HFF-Myc (cell line): ENCODE data around the gene ZFP3.
"Not testable (repeated sequence)": the region's sequence is repeated elsewhere in the genome, so short reads cannot be mapped to it uniquely, and the experiment has no call there.

Source experiments
- DNase-seq: peaks from one replicate; pipeline ENCODE4 v3.0.0-alpha.2; 2011; ENCODE audit warnings: low read depth; ENCODE audit errors: extremely low read depth
- H3K4me3 ChIP-seq: replicated peaks from 2 replicates; pipeline ENCODE4 v1.5.1; 2011; ENCODE audit warnings: low read depth, mild to moderate bottlenecking, control low read depth, low read length
- CTCF ChIP-seq: IDR thresholded peaks from 2 replicates; pipeline ENCODE4 v1.5.1; 2012; ENCODE audit warnings: mild to moderate bottlenecking, low read depth, low read length, control low read depth; ENCODE audit errors: missing control alignments

ZFP3 gene

GRCh38 chr17:5121186-5121841 lies 43.0 kb downstream of the ZFP3 start:
- no peak overlapping the region for H3K4me3 ChIP-seq
- DNase-seq = no peak
- no peak for TF ChIP-seq CTCF

GRCh38 chr17:5122056-5122455 lies 43.8 kb downstream of the ZFP3 start:
- H3K4me3 ChIP-seq = peak overlapping the region; percentile 40
- DNase-seq = not testable (repeated sequence)

GRCh38 chr17:5122586-5123342 lies 44.5 kb downstream of the ZFP3 start:
- H3K4me3 ChIP-seq = peak overlapping the region; percentile 40
- TF ChIP-seq CTCF = no peak
- DNase-seq = no peak

- TF ChIP-seq CTCF = no peak
- H3K4me3 ChIP-seq = no peak overlapping the region
- DNase-seq = no peak
Observed at GRCh38 chr17:5123343-5124124, 45.3 kb downstream of the ZFP3 start.

GRCh38 chr17:5124125-5124760 lies 46.0 kb downstream of the ZFP3 start:
- not testable (repeated sequence) for H3K4me3 ChIP-seq, DNase-seq

GRCh38 chr17:5124896-5125295 lies 46.6 kb downstream of the ZFP3 start:
- H3K4me3 ChIP-seq, DNase-seq: not testable (repeated sequence)

- no peak for TF ChIP-seq CTCF
- DNase-seq = no peak
- no peak overlapping the region for H3K4me3 ChIP-seq
Observed at GRCh38 chr17:5126719-5127488, 48.6 kb downstream of the ZFP3 start.
